ENCODE measurements around the gene DHDH. TPM values are rescaled to one million over a fixed set of nuclear protein-coding genes. Genes with fewer than 3 reads are reported as not detected.
"Not testable (repeated sequence)": the region's sequence is repeated elsewhere in the genome, so short reads cannot be mapped to it uniquely, and the experiment has no call there.

Gene DHDH
- total RNA-seq = not detected
- long read RNA-seq = 0 reads

DNA sequence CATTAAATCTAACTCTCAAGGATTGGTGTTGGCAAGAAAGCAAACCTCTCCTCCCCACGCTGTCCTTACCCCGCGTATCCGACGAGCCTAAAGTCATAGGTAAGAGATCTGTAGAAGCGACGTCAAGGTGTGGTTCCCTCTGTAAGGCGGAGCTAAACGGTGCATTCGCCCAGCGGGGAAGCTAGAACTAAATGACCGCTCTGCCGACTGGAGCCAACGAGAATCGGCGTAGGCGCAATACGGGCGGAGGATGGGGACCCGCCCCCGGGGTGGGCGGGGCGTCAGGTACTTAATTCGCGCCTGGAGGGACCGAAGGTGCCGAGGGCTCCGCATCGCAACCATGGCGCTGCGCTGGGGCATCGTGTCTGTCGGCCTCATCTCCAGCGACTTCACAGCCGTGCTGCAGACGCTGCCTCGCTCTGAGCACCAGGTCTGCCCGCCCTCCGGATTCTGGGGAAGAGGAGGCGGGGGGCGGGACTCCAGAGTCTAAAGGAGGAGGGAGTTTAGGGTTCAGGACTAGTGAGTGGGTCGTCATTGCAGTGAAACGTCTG lies at the start of gene DHDH:
Gene DHDH (plus strand): TSS at position 318 of the 551 bp plus-strand sequence. CDS start 23 bp downstream, at position 341.
- intact Hi-C loops (cut with micrococcal nuclease) = no loop called here
- peak; percentile 78 for DNase-seq
- peak; percentile 88 for ATAC-seq

- intact Hi-C loops (cut with micrococcal nuclease) = no loop called here
- ATAC-seq = no peak
- no peak for DNase-seq
Measured at GRCh38 chr19:48883726-48884125, 49.8 kb upstream of the DHDH start.

GRCh38 chr19:48887861-48888612 lies 45.5 kb upstream of the DHDH start:
- intact Hi-C loops (cut with micrococcal nuclease) = no loop called here
- DNase-seq (peak; percentile 15), ATAC-seq (no peak)

DNA sequence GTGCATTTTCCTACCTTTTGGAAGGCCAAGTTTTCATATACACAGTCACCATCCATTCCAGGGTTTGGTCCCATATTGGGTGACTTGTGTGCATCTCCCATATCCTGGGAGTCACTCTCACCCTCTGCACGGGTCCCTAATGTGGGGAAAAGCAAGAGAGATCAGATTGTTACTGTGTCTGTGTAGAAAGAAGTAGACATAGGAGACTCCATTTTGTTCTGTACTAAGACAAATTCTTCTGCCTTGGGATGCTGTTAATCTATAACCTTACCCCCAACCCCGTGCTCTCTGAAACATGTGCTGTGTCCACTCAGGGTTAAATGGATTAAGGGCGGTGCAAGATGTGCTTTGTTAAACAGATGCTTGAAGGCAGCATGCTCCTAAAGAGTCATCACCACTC lies 44.0 kb upstream of the DHDH start:
- DNase-seq; intact Hi-C loops (cut with micrococcal nuclease); ATAC-seq: not testable (repeated sequence)

GRCh38 chr19:48890551-48890950 lies 42.9 kb upstream of the DHDH start:
- DNase-seq (no peak), ATAC-seq (no peak)
- intact Hi-C loops (cut with micrococcal nuclease) = no loop called here

- no peak for DNase-seq
- intact Hi-C loops (cut with micrococcal nuclease) = no loop called here
- ATAC-seq = no peak
Measured at GRCh38 chr19:48895226-48895625, 38.3 kb upstream of the DHDH start.

DNA sequence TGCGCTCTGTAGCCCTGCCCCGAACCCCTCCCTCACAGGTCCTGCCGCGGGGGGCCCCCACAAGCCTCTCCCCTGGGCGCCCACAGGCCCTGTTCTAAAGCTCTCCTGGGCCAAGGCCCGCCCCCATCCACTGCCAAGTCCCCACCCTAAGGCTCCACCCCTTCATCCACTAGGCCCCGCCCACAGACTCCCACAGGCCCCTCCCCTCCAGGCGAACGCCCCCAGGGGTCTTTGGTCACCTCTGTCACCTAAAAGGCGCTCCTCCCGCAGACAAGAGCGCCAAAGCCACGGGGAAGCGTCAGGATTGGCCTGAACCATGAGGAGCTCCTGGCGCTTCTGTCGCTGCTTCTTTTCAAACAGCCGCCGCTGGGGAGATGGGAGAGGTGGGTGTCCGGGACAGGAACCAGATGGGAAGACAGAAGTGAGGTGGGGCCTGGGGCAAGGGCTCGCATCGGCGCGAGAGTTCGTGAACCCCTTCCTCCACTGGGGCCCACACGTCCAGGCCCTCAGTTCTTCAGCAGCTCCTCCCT lies 37.2 kb upstream of the DHDH start:
- ATAC-seq = peak; percentile 53
- intact Hi-C loops (cut with micrococcal nuclease) = no loop called here
- DNase-seq = peak; percentile 81

DNA sequence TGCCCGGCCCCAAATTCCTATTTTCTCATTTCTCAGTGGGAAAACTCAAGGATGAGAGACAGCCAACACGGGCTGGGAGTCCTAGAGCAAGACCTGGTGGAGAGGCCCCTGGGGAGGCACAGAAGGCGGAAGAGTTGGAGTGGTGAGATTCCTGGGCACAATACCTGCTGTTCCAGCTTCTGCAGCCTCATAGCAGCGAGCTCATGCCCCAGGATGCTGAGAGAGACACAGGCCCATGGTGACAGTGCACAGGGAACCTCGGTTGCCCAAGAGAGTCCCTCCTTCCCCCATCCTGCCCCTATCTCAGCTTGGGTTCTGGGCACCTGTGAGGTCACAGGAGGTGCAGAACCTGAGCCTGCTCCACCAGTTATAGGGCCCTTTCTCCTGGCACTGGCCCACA lies 36.3 kb upstream of the DHDH start:
- intact Hi-C loops (cut with micrococcal nuclease) = no loop called here
- DNase-seq (no peak), ATAC-seq (no peak)

- ATAC-seq; intact Hi-C loops (cut with micrococcal nuclease); DNase-seq: not testable (repeated sequence)
Measured at GRCh38 chr19:48899386-48899749, 34.1 kb upstream of the DHDH start.

DNA sequence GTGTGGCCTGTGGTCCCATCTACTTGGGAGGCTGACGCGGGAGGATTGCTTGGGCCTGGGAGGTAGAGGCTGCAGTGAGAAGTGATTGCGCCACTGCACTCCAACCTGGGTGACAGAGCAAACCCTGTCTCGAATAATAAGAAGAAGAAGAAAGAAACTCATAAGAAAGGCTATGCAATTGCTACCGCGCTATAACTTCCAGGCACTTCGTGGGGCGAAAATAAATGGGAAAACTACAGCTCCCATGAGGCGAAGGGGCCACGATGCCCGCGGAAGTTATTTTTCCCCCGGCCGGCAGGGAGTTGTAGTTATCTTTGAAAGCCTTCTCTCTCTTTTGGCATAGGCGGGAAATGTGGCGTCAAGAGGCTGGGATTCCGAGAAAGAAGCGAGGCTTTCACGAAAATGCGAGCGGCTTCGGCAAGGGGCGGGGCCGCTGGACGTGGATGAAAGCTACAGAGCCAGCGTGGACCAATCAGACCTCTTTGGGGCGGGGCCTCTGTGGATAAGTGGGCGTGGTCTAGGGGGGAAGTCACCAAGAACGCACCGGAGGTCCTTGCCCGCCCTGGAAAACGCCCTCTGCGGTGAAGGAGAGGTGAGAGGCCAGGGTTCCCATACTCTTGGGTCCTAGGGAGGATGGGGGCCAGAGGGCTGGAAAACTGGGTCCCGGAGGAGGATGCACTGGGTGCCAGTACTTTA lies 33.6 kb upstream of the DHDH start, which contains the start of gene NUCB1:
Gene NUCB1 (plus strand): TSS at position 532 of the 696 bp plus-strand sequence. CDS start 485 bp downstream, outside the sequence.
- DNase-seq = peak; percentile 99
- intact Hi-C loops (cut with micrococcal nuclease) = no loop called here
- ATAC-seq = peak; percentile 97

DNA sequence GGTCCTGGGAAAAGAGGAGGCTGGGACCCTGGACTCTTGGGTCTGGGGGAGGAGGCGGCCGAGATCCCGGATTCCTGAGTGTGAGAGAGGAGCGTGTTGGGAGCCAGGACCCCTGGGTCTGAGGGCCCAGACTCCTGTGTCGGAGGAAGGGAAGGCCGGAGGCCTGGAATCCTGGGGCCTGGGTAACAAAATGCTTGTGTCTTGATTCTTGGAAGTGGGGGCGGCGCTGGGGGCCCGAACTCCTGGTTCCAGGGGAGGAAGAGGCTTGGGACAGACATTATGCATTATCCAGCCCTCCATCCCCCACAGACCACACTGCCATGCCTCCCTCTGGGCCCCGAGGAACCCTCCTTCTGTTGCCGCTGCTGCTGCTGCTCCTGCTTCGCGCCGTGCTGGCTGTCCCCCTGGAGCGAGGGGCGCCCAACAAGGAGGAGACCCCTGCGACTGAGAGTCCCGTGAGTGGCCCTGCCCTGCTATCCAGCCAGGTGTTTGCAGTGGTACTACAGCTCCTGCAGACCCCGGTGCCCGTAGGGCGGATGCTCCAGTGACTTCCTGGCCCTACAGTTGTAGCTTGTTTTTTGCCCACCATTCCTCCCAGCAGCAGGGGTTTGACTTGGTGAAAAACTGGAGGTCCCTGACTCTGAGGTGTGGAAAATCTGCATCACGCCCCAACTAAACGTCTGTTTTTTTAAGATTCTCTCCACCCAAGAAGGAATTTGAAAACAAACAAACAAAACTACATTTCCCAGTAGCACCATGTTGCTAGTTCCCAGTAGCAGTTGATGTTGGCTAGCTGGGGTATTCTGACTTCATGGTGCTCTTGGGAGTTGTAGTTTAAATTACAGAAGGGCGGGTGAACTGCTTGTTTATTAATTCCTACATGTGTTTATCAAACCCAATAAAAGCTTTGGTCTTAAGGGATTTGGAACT lies 32.8 kb upstream of the DHDH start:
- DNase-seq = no peak
- intact Hi-C loops (cut with micrococcal nuclease) = no loop called here
- ATAC-seq = peak; percentile 15

DNA sequence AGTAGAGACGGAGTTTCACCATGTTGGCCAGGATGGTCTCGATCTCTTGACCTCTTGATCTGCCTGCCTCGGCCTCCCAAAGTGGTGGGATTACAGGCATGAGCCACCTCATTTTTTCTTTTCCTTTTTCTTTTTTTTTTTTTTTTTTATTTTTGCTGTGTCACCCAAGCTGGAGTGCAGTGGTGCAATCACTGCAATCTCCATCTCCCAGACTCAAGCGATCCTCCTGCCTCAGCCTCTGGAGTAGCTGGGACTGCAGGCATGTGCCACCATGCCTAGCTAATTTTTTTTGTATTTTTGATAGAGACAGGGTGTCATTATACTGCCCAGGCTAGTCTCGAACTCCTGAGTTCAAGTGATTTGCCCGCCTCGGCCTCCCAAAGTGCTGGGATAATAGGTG lies 31.2 kb upstream of the DHDH start:
- intact Hi-C loops (cut with micrococcal nuclease); DNase-seq; ATAC-seq: not testable (repeated sequence)

- intact Hi-C loops (cut with micrococcal nuclease); DNase-seq; ATAC-seq: not testable (repeated sequence)
Measured at GRCh38 chr19:48903788-48904187, 29.7 kb upstream of the DHDH start.

DNA sequence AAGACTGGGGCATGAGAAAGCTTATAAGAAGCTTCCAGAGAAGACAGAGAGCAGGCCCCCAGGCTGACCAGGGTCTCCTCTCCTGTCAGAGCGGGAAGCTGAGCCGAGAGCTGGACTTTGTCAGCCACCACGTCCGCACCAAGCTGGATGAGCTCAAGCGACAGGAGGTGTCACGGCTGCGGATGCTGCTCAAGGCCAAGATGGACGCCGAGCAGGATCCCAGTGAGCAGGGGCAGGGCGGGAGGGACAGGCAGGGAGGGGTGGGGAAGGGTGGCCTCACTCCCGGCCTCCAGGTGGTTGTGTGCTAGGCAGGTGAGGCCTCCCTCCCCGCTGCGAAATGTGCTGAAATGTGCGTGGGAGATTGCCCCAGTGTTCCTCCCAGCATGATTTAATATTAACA lies 27.8 kb upstream of the DHDH start:
- ATAC-seq (no peak), DNase-seq (no peak)
- intact Hi-C loops (cut with micrococcal nuclease) = no loop called here

DNA sequence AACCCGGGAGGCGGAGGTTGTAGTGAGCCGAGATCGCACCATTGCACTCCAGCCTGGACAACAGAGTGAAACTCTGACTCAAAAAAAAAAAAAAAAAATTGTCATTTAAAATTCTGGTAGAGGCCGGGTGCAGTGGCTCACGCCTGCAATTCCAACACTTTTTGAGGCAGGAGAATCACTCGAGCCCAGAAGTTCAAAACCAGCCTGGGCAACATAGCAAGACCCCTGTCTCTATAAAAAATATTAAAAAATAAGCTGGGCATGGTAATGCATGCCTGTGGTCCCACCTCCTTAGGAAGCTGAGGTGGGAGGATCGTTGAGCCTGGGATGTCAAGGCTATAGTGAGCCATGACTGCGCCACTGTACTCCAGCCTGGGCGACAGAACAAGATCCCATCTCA lies 27.2 kb upstream of the DHDH start:
- ATAC-seq = no peak
- intact Hi-C loops (cut with micrococcal nuclease) = no loop called here
- DNase-seq = no peak

- no peak for DNase-seq
- intact Hi-C loops (cut with micrococcal nuclease) = no loop called here
- peak; percentile 32 for ATAC-seq
Measured at GRCh38 chr19:48907671-48908070, 25.8 kb upstream of the DHDH start.

GRCh38 chr19:48909424-48910077 lies 23.9 kb upstream of the DHDH start:
- intact Hi-C loops (cut with micrococcal nuclease); ATAC-seq; DNase-seq: not testable (repeated sequence)

DNA sequence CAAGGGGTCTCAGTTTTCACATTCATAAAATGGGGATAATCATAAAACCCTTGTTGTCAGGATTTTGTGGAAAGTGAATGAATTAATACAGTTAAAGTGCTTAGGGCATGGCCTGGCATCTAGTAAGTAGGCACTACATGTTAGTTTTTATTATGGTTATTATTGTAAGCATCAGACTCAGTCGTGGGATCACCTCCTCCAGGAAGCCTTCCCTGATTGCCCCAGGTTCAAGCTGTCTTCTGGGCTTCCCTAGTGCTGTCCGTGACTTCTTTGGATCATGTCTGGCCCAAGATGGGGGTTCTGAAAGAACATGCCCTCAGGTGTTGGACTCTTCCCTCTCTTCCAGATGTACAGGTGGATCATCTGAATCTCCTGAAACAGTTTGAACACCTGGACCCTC lies 22.7 kb upstream of the DHDH start:
- intact Hi-C loops (cut with micrococcal nuclease) = no loop called here
- ATAC-seq = no peak
- DNase-seq = no peak

Measured in left ventricle myocardium superior (tissue), 1 donor.